ENCODE results near the gene DNAJC13.
"Not testable (repeated sequence)": the region's sequence is repeated elsewhere in the genome, so short reads cannot be mapped to it uniquely, and the experiment has no call there.

Gene DNAJC13, protein sequence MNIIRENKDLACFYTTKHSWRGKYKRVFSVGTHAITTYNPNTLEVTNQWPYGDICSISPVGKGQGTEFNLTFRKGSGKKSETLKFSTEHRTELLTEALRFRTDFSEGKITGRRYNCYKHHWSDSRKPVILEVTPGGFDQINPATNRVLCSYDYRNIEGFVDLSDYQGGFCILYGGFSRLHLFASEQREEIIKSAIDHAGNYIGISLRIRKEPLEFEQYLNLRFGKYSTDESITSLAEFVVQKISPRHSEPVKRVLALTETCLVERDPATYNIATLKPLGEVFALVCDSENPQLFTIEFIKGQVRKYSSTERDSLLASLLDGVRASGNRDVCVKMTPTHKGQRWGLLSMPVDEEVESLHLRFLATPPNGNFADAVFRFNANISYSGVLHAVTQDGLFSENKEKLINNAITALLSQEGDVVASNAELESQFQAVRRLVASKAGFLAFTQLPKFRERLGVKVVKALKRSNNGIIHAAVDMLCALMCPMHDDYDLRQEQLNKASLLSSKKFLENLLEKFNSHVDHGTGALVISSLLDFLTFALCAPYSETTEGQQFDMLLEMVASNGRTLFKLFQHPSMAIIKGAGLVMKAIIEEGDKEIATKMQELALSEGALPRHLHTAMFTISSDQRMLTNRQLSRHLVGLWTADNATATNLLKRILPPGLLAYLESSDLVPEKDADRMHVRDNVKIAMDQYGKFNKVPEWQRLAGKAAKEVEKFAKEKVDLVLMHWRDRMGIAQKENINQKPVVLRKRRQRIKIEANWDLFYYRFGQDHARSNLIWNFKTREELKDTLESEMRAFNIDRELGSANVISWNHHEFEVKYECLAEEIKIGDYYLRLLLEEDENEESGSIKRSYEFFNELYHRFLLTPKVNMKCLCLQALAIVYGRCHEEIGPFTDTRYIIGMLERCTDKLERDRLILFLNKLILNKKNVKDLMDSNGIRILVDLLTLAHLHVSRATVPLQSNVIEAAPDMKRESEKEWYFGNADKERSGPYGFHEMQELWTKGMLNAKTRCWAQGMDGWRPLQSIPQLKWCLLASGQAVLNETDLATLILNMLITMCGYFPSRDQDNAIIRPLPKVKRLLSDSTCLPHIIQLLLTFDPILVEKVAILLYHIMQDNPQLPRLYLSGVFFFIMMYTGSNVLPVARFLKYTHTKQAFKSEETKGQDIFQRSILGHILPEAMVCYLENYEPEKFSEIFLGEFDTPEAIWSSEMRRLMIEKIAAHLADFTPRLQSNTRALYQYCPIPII (N-terminal part only)

DNA sequence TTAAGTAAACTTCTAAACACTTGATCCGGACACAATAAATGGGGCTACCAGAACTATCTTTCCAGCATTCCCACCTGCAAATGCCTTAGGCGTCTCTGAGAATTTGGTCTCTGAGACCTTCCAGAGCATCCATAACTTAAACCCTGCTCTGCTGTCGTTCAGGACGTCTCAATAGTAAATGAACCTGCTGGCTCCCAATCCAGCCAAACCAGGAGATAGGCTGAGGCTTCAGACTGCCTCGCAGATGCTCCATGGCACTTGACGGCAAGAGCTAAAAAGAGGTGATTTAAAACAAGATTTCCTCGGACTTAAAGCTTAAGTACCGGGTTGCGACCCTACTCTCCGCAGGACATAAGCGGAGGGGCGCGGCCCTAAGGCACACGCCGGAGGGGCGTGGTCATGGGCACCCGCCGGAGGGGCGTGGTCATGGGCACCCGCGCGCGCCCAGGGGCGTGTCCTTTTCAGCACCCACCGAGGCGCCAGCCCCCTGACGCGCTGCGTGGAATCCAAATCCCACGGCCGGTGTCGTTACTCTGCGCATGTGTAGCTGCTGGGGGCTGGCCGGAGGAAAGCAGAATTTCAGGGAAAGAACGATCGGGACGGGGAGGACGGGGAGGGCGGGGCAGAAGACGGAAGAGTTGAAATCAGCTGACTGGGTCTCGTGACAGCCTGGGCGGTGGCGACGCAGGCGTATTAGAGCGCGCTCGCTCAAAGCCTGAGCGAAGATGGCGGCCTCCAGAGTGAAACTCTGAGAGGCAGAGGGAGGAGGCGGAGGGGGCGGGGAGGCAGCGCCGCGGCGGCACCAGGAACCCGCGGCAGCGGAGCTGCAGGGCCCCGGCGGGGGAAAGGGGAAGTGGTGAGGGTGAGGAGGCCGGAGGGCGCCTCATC, at the start of gene DNAJC13:
TSS of gene DNAJC13 (plus strand) at position 696 of the 888 bp plus-strand sequence. CDS start 17,049 bp downstream, outside the sequence.
- DNase-seq: peak; percentile 97

DNA sequence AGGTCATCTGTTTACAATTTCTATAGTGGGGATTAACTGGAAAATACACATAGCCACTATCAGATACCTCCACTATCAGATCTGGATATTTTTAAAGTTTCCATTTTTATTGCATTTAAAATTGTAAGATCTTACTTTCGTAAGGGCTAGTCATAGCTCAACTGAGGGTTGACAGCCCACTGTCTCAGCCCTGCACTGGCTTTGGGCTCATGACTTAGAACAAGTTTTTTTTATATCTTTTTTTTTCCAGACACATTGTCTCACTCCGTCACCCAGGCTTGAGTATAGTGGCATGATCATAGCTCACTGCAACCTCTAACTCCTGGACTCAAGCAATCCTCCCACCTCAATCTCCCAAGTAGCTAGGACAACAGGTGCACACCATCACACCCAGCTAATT, 48.8 kb upstream of the DNAJC13 start:
- DNase-seq: no peak

DNA sequence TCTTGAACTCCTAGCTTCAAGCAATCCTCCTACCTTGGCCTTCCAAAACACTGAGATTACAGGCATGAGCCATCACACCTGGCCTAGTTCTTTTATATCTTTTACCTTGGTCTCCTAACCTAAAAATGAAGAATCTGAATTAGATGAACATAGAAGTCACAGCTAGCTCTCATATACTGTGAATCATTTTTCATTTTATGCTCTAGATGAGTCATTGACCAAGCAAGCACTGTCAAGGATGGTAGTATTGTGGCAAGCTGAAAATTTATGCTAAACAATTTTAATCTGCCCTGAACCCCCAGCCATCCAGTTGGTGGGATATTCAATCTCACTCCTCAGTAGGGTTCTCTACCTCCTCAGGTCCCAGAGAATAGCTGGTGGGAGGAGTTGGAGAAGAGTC, 48.3 kb upstream of the DNAJC13 start:
- DNase-seq: no peak

DNA sequence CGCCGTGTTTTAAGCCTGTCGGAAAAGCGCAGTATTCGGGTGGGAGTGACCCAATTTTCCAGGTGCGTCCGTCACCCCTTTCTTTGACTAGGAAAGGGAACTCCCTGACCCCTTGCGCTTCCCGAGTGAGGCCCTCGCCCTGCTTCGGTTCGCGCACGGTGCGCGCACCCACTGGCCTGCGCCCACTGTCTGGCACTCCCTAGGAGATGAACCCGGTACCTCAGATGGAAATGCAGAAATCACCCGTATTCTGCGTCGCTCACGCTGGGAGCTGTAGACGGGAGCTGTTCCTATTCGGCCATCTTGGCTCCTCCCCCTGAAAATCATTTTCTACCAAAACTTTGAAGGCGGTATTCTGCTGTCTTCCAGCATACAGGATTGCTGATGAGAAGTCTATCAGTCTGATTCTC, 40.4 kb upstream of the DNAJC13 start:
- DNase-seq: not testable (repeated sequence)

DNA sequence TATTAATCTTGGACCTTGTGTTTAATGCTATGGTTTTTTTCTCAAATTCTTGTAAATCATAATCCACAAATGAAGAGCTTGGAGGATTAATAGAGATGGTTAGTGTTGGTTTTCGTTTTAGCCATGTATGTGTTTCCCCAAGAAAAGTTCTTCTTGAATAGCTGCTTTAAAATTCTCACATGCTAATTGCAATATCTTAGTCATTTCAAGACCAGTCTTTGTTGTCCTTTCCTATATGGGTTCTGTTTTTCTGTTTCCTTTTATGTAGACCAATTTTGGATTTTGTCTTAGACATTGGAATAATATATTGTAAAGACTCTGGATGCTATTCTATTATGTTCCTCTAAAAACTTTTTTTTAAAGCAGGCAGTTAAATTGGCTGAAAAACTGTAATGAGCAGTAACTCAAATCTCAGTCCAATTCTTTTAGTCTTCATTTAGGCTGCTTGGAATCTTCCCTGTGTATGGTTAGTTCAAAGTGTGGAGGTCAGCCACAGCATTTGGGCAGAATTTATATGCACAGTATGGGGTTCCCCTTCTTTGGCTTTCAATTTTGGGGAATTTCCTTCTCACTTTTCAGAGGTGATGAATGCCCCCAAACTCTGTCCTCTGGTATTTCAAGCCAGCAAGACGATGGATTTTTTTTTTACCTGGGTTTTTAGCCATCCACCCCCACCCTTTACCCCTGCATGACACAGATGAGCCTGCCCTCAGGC, 39.1 kb upstream of the DNAJC13 start:
- DNase-seq: no peak

DNA sequence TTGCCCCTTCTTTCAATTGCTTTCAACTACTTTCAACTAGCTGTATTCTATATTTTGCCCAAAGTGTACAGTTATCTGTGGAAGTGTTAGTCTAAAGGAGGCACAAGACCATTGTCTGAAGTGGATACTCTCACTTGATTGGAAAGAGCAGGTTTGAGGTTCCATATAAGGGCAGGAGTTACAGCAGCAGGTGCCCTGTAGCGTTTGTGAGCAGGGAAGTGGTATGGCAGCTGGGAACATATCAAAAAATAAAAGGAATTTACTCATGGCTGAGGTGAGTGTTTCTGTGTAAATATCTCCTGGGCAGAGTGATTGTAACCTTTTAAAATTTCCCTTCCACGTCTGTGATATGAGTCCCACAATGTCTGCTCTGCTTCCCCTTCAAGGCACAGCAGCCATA, 38.5 kb upstream of the DNAJC13 start:
- DNase-seq: no peak

DNA sequence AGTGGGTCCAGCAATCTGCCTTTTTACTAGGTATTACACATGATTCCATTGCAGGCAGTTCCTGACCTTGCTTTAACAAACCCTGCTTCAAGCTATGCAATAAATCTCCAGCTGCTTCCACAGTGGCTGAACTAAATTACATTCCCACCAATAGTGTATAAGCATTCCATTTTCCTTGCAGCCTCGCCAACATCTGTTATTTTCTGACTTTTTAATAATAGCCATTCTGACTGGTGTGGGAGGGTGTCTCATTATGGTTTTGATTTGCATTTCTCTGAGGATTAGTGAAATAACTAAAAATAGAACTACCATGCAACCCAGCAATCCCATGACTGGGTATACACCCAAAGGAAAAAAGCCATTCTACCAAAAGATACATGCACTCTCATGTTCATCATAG, 36.4 kb upstream of the DNAJC13 start:
- DNase-seq: no peak

DNA sequence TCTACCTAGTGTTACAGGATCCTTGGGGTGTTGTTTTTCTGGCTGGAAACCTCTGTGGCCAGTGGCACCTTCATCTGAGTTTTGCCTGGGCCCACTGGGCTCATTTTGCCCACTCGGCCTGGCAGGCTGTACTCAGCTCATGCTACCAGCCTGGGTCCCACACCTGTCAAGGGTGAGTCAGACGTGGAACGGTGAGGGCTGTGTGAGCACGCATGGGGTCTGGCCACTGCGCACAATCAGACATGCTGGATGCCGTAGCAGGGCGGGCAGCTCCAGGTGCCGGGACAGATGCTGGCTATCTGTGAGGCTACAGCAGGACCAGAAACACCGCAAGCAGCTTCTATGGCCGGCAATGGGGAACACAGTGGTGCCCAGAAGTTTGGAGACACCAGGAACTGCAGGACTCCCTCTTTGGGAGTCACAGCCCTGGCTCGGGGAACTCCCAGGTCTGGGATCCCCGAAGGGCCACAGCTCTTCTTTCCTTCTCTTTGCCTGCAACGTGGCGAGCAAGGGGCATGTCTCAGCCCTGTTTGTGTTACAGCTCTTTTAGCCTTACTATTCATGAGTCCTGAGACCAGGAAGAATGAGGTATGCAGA, 35.9 kb upstream of the DNAJC13 start:
- DNase-seq: no peak

DNA sequence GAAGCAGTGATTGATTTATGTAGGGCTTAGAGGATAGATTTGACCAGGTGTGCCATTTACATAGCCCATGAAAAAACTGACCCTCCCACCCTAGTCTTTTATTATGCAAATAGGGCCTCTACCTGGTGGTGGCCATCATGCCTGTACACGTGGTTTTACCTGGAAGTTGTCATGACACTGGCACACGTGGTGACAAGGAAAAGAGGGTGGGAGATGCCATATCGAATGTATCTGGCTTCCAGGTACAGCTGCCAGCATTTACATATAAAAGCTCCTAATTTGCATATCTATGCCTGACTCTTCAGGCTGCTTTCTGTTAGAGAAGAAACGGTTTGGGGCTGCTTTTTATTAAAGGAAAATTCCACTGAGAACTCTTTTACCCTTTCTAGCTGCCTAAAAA, 35.0 kb upstream of the DNAJC13 start:
- DNase-seq: no peak

DNA sequence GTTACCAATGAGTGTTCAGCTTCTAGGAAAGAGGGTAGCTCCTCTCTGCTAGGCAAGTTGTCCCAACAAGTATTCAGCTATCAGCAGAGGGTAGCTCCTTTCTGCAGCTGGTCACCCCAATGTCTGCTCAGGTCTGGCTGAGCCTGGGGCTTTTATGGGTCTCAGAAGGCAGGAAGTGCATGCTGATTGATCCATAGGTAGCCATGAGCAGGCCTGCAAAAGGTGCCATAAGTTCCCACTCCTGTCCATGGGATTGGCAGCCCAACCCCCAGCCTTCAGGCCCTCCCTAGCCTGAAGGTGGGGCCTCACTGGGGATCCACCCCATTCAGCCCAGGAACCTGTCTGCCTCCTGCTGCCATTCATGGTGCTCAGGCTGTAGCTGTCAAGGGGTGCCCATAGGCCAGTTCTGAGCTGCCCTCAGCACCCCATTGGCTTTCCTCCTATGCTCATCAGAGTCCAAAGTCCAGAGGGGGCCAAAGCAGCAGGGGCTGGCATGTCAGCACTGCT, 34.6 kb upstream of the DNAJC13 start:
- no peak for DNase-seq

DNA sequence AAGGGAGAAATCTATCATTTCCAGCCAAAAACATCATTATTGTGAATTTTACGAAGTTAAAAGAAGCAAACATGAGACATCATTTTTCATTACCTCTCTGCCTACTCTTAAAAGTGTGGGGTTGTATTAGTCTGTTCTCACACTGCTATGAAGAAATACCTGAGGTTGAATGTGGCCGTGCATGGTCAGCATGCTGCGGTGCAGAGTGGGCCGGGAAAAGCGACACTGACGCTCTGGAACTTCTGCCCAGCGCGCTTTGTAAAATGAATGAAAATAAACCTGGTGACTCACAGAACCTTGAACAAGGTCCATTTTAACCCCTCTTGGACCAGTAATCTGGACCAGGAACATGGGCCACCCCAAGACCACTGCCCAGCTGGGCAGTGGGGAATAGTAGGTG, 31.0 kb upstream of the DNAJC13 start:
- DNase-seq: no peak

DNA sequence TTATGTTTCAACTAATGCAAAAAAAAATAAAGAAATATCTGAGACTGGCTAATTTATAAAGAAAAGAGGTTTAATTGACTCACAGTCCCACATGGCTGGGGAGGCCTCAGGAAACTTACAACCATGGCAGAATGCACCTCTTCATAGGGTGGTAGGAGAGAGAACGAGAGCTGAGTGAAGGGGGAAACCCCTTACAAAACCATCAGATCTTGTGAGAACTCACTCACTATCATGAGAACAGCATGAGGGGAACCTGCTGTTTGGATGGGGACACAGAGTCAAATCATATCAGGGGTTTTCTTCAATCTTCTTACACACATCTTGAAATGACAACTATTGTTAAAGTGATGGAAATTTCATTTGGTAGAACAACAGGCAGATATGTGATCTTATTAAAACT, 24.6 kb upstream of the DNAJC13 start:
- not testable (repeated sequence) for DNase-seq

DNA sequence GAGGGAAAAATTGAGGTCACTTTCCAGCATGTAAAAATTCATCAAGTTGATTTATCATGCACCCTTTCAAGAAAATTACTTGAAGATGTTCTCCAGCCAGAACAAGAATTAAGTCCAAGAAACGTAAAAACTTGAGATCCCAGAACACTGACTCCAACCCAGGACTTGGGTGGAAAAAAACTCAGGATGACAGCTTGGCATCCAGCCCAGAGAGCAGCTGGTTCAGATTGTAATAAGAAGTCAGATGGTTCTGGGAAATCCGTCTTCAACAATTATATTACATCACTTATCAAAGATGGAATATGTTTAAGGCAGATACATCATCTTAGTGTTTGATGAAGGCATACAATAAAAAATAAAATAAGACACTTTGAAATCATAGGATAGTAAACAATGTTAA, 23.0 kb upstream of the DNAJC13 start:
- DNase-seq: peak; percentile 62

DNA sequence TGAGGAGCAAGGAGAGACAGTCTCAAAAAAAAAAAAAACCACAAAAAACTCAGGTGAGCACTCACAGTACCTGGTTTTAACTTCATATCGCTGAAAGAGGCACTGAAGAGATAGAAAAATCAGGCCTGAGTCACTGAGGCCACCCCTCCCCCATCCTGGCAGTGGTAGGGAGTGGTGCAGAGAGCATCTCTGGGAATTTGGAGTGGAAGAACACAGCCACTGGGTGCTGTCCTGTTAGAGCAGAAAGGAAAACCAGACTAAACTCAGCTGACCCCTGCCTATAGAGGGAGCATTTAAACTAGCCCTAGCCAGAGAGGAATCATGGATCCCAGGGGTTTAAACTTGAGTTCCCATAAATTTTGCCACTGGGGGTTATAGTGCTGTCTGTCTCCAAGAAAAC, 22.2 kb upstream of the DNAJC13 start:
- DNase-seq: no peak

DNA sequence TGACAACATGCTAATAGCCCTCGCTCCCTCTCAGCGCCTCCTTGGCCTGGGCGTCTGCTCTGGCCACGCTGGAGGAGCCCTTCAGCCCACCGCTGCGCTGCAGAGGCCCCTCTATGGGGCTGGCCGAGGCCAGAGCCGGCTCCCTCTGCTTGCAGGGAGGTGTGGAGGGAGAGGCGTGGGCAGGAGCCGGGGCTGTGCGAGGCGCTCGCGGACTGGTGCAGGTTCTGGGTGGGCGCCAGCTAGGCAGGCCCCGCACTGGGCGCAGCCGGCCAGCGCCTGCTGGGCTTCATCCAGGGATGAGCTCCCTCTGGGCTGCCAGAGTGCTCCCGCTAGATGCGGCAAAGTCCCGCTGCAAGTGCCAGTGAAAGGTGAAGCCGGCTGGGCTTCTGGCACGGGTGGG, 21.0 kb upstream of the DNAJC13 start:
- no peak for DNase-seq

DNA sequence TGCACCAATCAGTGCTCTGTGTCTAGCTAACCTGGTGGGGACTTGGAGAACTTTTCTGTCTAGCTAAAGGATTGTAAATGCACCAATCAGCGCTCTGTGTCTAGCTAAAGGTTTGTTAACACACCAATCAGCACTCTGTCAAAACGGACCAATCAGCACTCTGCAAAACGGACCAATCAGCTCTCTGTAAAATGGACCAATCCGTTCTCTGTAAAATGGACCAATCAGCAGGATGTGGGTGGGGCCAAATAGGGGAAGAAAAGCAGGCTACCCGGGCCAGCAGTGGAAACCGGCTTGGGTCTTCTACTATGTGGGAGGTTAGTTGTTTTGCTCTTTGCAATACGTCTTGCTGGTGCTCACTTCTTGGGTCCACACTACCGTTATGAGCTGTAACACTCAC, 20.5 kb upstream of the DNAJC13 start:
- not testable (repeated sequence) for DNase-seq

DNA sequence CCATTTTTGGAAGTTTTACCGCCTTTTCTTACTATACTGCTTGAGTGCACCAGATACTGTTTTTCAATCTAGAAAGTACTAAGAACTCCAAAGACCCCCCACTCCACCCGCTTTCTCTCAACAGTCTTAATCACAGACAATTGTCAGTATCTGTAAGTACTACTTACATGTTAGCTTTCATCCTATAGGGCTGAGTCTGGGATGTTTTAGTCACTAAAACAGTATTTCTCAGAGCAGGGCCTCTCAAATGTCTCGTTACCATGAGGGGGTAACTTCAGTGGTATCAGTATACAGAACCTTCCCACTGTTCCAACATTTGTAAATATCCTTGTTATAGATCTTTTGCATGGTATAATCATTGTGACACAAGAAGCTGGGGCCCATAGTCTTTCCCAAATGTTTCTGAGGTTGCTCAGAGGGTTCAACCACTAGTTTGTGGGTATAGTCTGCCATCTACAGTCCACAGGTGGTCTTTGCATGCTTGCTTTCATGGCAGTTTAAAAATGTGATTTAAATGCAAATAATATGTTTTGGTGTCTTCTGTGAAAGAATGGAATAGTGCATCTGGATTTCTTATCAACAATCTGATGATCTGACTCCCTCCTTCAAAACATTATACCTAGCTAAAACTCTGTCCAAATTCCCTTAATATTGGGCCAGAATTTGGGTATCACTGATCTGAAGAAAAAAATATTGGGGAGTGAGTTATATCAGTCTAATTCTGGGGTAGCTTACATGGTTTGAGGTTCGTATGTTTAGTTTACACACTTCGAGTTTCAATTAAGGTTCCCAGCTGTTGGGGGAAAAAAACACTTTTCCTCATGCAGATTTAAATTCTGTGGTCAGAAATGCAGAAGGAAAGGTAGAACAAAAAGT, 18.0 kb upstream of the DNAJC13 start:
- DNase-seq: peak; percentile 36

DNA sequence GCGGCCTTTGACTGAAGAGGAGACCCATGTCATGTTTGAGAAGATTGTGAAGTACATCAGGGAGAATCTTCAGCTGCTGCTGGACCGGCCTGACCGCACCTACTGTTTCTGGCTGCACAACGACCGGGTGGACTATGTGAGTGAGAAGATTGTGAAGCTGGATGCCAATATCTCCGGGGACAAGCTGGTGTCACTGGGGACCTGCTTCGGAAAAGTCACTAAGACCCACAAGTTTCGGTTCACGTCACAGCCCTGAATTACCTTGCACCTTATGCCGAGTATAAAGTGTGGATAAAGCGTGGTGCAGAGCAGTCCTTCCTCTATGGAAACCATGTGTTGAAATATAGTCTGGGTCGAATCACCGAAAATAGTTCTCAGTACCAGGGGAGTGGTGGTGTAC, 16.0 kb upstream of the DNAJC13 start:
- no peak for DNase-seq

DNA sequence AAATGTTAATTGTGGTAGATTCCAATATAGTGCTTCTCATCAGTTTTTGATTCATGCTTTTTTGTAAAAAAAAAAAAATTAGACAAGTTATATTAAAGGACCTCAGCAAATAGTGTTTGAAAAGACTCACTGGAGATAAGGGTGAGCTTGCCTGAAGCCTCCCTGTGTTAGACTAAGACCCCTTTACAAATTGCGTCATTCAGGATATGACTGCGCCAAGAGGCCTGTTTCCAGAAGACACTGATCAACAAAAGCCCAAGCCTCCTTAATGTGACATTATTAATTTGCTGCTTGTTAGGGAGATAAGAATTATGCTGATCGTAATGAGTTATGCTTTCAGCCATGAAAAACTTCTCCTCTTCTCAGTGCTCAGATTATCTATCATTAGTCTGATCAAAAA, 13.0 kb upstream of the DNAJC13 start:
- no peak for DNase-seq

DNA sequence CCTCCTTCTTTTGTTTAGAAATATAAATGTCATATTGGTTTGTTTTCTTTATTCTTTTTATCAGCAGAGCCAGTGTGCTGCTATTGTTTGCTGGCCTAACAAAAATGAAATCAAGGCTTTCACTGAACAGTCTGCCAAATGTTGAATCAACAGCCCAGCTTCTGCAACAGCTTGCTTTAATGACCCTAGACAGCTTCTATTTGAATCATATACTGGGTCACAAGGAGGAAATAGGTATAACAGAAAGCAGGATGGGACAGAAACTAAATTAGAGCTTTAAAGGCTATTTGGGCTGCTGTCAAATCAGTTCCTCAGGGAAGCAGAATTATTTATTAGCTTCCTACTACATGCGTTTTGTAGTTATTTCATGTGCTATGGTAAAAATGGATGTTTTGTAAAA, 12.1 kb upstream of the DNAJC13 start:
- no peak for DNase-seq
